Fibroblast of gingiva (primary cell): ENCODE data around the gene JPT2.

Source experiments
- DNase-seq: peaks from one replicate; pipeline ENCODE4 v3.0.0-alpha.2; 2011; ENCODE audit warnings: low read depth

The JPT2 gene

GRCh38 chr16:1674751-1675664 lies 3.1 kb upstream of the JPT2 start:
- DNase-seq, result no peak

GRCh38 chr16:1676661-1677060 lies 1.4 kb upstream of the JPT2 start:
- no peak for DNase-seq

DNA sequence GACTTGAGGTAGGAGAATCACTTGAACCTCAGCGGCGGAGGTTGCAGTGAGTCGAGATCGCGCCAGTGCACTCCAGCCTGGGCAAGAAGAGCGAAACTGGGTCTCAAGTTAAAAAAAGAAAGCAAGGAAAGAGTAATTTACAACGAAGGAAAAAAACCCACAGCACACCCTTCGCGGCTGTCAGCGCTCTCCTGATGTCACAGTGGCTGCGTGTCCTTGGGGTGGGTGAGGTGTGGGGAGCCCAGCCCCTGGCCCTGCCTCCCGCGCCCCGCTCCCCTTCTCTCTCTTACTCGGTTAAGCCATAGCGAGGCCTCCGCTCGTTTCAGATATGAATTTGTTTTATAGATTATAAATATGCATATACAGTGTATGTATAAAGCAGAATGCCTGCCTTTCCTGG lies 740 bp upstream of the JPT2 start:
- DNase-seq, result no peak

DNA sequence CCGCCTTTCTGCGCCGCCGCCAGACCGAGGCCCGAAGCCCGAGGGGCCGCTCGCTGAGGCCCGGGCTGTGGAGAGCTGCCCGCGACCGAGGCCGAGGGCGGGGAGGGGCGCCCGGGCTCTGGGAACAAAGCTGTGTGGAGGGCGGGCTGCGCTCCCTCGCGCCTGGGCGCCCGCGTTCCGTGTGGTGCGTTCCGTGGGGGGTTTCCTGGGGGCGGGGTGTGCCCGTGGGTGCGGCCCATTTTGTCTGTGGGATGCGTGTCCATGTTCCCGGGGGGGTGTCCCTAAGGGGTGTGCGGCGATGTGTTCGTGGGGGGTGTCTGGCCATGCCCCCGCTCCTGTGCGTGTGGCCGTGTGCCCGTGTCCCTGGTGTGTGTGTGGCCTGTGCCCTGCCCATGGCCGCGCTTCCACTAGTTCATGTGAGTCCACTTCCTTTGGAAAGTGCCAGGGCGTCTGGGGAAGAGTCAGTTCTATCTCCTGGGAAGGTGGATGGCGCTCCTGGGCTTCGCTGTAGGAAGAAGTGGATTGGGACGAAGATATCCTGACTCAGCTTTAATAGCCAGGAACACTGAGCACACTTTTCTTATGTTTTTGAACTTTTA lies 520 bp downstream of the JPT2 start:
- peak; percentile 43 for DNase-seq

GRCh38 chr16:1680361-1680760 lies 2.3 kb downstream of the JPT2 start:
- no peak for DNase-seq

DNA sequence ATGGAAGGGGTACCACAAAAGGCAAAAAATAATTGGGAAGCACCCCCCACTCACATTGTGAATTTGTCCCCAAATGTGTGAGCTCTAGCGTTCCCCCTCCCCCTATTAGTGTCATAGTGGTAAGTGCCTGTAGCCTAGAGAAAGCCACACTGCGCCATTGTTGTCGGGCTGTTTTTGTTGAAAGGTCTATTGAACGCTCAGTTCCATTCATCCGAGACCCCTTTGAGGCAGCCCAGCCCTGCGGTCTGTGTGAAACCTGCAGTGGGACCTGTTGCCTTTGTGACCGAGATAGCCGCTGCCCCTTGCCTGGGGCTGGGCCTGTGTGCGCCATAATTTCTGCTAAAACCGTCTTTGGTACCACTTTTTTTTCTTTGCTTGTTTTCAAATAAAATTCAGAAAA lies 3.0 kb downstream of the JPT2 start:
- no peak for DNase-seq

GRCh38 chr16:1687427-1688316 lies 9.6 kb downstream of the JPT2 start:
- DNase-seq, result no peak

DNA sequence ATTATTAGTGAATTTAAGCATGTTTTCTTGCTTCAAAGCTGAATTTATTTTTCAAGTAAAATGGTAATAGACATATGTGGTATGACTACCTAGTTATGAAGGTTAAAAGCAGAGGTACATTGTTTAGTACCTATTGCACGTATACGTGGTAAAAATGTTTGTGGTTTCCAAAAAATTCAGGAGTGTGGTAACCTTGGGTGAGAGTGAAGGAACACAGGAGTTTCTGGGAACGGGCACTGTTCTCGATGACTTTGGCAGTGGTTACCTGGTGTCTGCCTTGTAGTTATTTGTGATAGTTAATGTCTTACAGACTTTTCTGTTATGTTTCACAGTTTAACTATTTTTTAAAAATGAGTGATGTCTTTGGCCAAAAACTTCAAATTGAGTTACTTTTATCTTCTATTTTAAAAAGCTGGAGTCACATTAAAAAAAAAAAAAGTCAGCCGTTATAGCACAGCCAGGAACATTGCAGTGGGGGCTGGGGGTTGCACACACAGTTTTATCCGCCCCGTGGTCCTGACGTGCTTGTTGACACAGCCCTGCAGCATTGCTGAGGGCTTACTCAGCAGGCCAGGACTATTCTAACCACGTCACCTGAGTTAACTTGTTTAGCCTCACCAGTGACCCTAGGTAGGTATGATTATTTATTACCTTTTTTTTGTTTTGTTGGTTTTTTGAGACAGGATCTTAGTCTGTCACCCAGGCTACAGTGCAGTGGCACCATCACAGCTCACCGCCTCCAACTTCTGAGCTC lies 10.9 kb downstream of the JPT2 start:
- no peak for DNase-seq

- DNase-seq, result no peak
Measured at GRCh38 chr16:1689853-1690252, 11.8 kb downstream of the JPT2 start.

- DNase-seq, result no peak
Measured at GRCh38 chr16:1690810-1691209, 12.7 kb downstream of the JPT2 start.

DNA sequence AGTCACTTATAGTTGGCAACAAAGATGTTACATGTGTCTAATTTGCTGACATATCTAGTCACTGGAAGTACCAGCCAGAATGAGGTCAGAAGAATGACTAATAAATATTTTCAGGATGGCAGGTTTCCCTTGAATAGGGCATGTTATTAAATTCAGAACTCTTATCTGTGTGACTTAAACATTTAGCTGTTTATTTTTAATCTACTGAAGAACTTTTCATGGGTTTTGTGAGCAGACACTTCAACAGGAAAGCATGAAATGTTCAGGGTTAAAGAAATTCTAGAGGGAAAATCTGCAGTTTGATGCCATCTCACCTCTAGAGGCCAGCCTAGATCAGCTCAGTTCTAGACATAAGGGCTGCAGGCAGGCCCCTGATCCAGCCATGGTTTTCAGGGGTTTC lies 13.2 kb downstream of the JPT2 start:
- DNase-seq, result no peak

DNA sequence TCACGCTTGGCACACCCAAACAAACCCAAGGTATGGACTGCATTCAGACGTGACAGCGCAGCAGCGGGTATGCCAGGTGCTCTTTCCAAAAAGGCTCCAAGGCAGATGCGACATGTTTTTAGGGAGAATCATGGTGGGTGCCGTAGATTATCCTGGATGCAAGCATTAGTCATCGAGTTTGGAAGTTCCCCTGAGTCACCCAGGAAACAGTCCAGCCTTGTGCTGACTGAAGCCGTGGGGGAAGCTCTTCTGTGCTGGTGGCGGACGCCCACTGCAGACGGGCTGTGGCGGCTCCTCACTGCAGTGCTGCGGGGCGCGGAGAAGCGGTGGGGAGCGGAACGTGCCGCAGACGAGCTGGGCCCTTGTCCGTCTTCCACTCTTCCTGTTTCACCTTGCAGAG lies 13.9 kb downstream of the JPT2 start:
- peak; percentile 29 for DNase-seq

DNA sequence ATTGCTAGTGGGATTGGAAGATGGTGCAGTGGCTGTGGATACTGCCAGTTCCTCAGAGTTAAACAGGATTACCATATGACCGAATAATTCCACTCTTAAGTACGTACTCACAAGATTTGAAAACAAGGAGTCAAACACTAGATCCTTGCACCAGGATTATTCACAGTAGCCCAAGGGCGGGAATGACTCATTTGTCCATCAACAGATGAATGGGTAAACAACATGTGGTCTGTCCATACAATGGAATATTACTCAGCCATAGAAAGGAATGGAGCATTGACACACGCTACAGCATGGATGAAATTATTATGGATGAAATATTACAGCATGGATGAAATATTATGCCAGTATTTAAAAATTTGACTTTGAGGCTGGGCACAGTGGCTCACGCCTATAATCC lies 18.8 kb downstream of the JPT2 start:
- DNase-seq, result no peak

GRCh38 chr16:1698680-1699079 lies 20.6 kb downstream of the JPT2 start:
- no peak for DNase-seq

DNA sequence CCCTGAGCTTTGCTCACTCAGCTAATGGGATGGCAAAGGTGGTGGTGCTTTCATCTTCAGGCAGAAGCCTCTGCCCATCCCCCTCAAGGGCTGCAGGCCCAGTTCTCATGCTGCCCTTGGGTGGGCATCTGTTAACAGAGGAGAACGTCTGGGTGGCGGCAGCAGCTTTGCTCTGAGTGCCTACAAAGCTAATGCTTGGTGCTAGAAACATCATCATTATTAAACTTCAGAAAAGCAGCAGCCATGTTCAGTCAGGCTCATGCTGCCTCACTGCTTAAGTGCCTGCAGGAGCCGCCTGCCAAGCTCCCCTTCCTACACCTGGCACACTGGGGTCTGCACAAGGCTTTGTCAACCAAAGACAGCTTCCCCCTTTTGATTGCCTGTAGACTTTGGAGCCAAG lies 22.2 kb downstream of the JPT2 start:
- DNase-seq, result no peak

DNA sequence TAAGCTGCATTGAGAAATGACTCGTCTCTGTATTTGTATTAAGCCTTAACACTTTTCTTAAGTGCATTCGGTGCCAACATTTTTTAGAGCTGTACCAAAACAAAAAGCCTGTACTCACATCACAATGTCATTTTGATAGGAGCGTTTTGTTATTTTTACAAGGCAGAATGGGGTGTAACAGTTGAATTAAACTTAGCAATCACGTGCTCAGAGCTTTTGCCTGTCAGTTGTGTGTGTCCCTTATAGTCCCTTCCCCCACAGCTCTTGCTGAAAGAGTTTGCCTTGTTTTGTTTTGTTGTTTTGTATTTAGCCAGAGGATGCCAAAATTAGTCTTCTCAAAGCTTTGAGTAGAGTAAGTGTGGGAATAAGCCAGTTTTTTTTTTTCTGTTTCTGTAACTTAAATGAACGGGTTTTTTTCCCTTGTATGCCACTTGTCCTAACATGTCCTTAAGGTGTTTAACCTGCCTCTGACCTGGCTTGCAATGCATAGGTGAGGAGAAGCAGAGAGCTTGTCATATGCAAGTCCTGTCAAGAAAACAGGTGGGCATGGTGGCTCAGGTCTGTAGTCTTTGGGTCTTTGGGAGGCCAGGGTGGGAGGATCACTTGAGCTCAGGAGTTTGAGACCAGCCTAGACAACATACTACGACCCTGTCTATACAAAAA lies 23.3 kb downstream of the JPT2 start:
- no peak for DNase-seq

- DNase-seq, result peak; percentile 53
Measured at GRCh38 chr16:1705324-1705687, 27.2 kb downstream of the JPT2 start.

DNA sequence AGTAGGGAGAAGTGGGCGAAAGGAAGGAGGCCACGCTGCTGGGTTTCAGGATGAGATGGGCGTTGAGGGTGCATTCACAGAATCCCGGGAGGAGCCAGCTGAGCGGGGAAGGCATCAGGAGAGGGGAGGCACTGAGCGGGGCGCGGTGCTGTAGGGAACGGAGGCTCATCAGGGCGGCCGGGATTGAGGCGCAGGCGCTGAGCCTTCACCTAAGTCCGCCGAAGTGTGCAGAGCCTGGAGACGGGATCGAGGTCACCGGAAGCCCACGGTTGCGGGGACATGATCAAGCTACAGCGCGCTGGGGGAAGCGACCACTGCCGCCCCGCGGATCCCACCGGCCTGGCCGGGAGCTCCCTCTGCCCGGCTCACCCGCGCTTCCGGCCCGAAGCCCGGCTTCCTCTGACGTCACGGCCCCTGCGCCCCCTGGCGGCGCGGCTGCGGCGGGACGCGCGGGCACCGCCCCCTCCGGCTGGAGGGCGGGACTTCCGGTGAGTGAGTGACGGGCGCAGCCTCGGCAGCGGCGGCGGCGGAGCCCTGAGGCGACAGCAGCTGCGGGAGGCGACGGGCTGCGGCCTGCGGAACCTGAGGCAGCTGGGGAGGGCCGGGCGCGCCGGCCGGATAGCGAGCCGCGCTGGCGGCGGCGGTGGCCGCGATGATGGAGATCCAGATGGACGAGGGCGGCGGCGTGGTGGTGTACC lies 27.8 kb downstream of the JPT2 start, which contains the start of gene MAPK8IP3:
TSS of gene MAPK8IP3 (plus strand) at position 508 of the 698 bp plus-strand sequence. CDS start at position 653, 145 bp downstream.
- DNase-seq, result peak; percentile 85

DNA sequence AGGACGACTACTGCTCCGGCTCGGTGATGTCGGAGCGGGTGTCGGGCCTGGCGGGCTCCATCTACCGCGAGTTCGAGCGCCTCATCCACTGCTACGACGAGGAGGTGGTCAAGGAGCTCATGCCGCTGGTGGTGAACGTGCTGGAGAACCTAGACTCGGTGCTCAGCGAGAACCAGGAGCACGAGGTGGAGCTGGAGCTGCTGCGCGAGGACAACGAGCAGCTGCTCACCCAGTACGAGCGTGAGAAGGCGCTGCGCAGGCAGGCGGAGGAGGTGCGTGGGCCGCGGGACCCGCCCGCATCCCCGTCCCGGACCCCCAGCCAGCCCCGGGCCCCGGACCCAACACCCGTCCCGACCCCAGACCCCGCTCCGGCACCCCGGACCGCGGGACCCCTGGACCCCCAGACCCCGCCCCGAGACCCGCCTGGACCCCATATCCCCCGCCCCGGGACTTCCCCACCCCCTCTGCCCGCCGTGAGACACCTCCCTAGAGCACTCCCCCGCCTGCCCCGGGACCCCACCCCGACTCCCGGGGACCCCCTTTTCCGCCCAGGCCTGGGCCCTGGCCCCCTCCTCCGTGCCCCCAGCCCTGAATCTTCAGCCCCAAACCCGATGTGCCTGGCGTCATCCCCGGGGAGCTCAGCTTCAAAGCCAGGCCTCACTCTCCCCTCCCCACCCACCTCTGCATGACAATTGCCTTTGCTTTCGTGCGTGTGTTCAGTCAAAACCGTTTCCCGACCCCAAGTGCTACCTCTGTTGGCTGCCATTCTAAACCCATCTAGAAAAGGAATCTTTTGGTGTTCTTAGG lies 28.5 kb downstream of the JPT2 start:
- no peak for DNase-seq
